ENCODE results near the gene SGIP1. TPM values are rescaled to one million over a fixed set of nuclear protein-coding genes. Genes with fewer than 3 reads are reported as not detected.

The SGIP1 gene
- total and polyA plus RNA-seq, 4 donors: 2.7 to 17.0 (median 4.7) TPM

GRCh38 chr1:66553846-66554245 is 19.9 kb downstream of the SGIP1 start:
- H3K4me3 ChIP-seq: no peak overlapping the region
- H3K27ac ChIP-seq (ENCODE audit: low read depth in 1 of 2, low read length in 1 of 2): no peak overlapping the region
- no peak overlapping the region for H3K9ac ChIP-seq (ENCODE audit: insufficient read depth in 1 of 2, low read length in 2 of 2)
- H3K27me3 ChIP-seq (ENCODE audit: control insufficient read depth in 3 of 3, insufficient read depth in 3 of 3, low read length in 2 of 3): no peaks in the 10 kb centered on the region
- no peak for ATAC-seq (ENCODE audit: insufficient read depth, low FRiP score)
- TF ChIP-seq, protein P1, sequence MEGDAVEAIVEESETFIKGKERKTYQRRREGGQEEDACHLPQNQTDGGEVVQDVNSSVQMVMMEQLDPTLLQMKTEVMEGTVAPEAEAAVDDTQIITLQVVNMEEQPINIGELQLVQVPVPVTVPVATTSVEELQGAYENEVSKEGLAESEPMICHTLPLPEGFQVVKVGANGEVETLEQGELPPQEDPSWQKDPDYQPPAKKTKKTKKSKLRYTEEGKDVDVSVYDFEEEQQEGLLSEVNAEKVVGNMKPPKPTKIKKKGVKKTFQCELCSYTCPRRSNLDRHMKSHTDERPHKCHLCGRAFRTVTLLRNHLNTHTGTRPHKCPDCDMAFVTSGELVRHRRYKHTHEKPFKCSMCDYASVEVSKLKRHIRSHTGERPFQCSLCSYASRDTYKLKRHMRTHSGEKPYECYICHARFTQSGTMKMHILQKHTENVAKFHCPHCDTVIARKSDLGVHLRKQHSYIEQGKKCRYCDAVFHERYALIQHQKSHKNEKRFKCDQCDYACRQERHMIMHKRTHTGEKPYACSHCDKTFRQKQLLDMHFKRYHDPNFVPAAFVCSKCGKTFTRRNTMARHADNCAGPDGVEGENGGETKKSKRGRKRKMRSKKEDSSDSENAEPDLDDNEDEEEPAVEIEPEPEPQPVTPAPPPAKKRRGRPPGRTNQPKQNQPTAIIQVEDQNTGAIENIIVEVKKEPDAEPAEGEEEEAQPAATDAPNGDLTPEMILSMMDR (IDR thresholded peaks at IDR 0.05; ENCODE audit: control extremely low read depth, extremely low read depth): no peak
- peaks cover 0 to 23% (median 8%) of the 10 kb centered on the region in 5 donors for H3K4me1 ChIP-seq (ENCODE audit: control insufficient read depth in 5 of 5, insufficient read depth in 5 of 5, low read length in 5 of 5)
- H3K36me3 ChIP-seq (ENCODE audit: control insufficient read depth in 4 of 4, insufficient read depth in 4 of 4, low read length in 4 of 4): peaks cover 0 to 2% (median 0%) of the 10 kb centered on the region in 4 donors
- peaks cover 0 to 3% (median 0%) of the 10 kb centered on the region in 4 donors for H3K9me3 ChIP-seq (ENCODE audit: control insufficient read depth in 4 of 4, insufficient read depth in 3 of 4, low read length in 3 of 4)
- WGBS, 2 donors: 77 to 87% methylated on average over 1 of the region's 1 CpG
- DNase-seq: no peak

GRCh38 chr1:66556161-66556611 is 22.2 kb downstream of the SGIP1 start:
- Histone ChIP-seq H3K36me3 (ENCODE audit: control insufficient read depth in 4 of 4, insufficient read depth in 4 of 4, low read length in 4 of 4) (peaks cover 0 to 2% (median 0%) of the 10 kb centered on the region in 4 donors), H3K27me3 (ENCODE audit: control insufficient read depth in 3 of 3, insufficient read depth in 3 of 3, low read length in 2 of 3) (no peaks in the 10 kb centered on the region), H3K9me3 (ENCODE audit: control insufficient read depth in 4 of 4, insufficient read depth in 3 of 4, low read length in 3 of 4) (peaks cover 0 to 3% (median 0%) of the 10 kb centered on the region in 4 donors), H3K4me1 (ENCODE audit: control insufficient read depth in 5 of 5, insufficient read depth in 5 of 5, low read length in 5 of 5) (peaks cover 0 to 43% (median 13%) of the 10 kb centered on the region in 5 donors), H3K9ac (ENCODE audit: insufficient read depth in 1 of 2, low read length in 2 of 2) (no peak overlapping the region), H3K27ac (ENCODE audit: low read depth in 1 of 2, low read length in 1 of 2) (peak overlapping the region; percentile 40 to 69), H3K4me3 (no peak overlapping the region)
- TF ChIP-seq, protein P1 (IDR thresholded peaks at IDR 0.05; ENCODE audit: control extremely low read depth, extremely low read depth): no peak
- DNase-seq: no peak
- WGBS, 2 donors: 58 to 64% methylated on average over 7 of the region's 7 CpGs
- ATAC-seq (ENCODE audit: insufficient read depth, low FRiP score): no peak

GRCh38 chr1:66557157-66557556 is 23.2 kb downstream of the SGIP1 start:
- Histone ChIP-seq H3K9me3 (ENCODE audit: control insufficient read depth in 4 of 4, insufficient read depth in 3 of 4, low read length in 3 of 4) (peaks cover 0 to 3% (median 0%) of the 10 kb centered on the region in 4 donors), H3K27ac (ENCODE audit: low read depth in 1 of 2, low read length in 1 of 2) (no peak overlapping the region), H3K9ac (ENCODE audit: insufficient read depth in 1 of 2, low read length in 2 of 2) (no peak overlapping the region), H3K4me3 (no peak overlapping the region), H3K36me3 (ENCODE audit: control insufficient read depth in 4 of 4, insufficient read depth in 4 of 4, low read length in 4 of 4) (peaks cover 0 to 2% (median 0%) of the 10 kb centered on the region in 4 donors), H3K27me3 (ENCODE audit: control insufficient read depth in 3 of 3, insufficient read depth in 3 of 3, low read length in 2 of 3) (no peaks in the 10 kb centered on the region), H3K4me1 (ENCODE audit: control insufficient read depth in 5 of 5, insufficient read depth in 5 of 5, low read length in 5 of 5) (peaks cover 1 to 52% (median 11%) of the 10 kb centered on the region in 5 donors)
- no peak for DNase-seq
- 76 to 81% methylated on average over 1 of the region's 1 CpG for WGBS, 2 donors
- TF ChIP-seq, protein P1 (IDR thresholded peaks at IDR 0.05; ENCODE audit: control extremely low read depth, extremely low read depth): no peak
- no peak for ATAC-seq (ENCODE audit: insufficient read depth, low FRiP score)

GRCh38 chr1:66559517-66559916 is 25.6 kb downstream of the SGIP1 start:
- peak overlapping the region in 1 of 2 donors; percentile 17 for H3K27ac ChIP-seq (ENCODE audit: low read depth in 1 of 2, low read length in 1 of 2)
- H3K9ac ChIP-seq (ENCODE audit: insufficient read depth in 1 of 2, low read length in 2 of 2): no peak overlapping the region
- H3K4me1 ChIP-seq (ENCODE audit: control insufficient read depth in 5 of 5, insufficient read depth in 5 of 5, low read length in 5 of 5): peaks cover 0 to 62% (median 28%) of the 10 kb centered on the region in 5 donors
- ATAC-seq (ENCODE audit: insufficient read depth, low FRiP score) (no peak), DNase-seq (no peak)
- no peak overlapping the region for H3K4me3 ChIP-seq
- TF ChIP-seq, protein P1 (IDR thresholded peaks at IDR 0.05; ENCODE audit: control extremely low read depth, extremely low read depth): no peak
- H3K9me3 ChIP-seq (ENCODE audit: control insufficient read depth in 4 of 4, insufficient read depth in 3 of 4, low read length in 3 of 4): no peaks in the 10 kb centered on the region
- WGBS, 2 donors: 83 to 88% methylated on average over 4 of the region's 4 CpGs
- no peaks in the 10 kb centered on the region for H3K36me3 ChIP-seq (ENCODE audit: control insufficient read depth in 4 of 4, insufficient read depth in 4 of 4, low read length in 4 of 4)
- no peaks in the 10 kb centered on the region for H3K27me3 ChIP-seq (ENCODE audit: control insufficient read depth in 3 of 3, insufficient read depth in 3 of 3, low read length in 2 of 3)
